LoVo (cell line): ENCODE results near the gene CORO2A.
"Not testable (repeated sequence)": the region's sequence is repeated elsewhere in the genome, so short reads cannot be mapped to it uniquely, and the experiment has no call there.

Experiments used
- DNase-seq: peaks from one replicate; pipeline ENCODE4 v3.0.0-alpha.2; 2016; ENCODE audit warnings: low spot score

Gene CORO2A

GRCh38 chr9:98081477-98082219 is 110.8 kb downstream of the CORO2A start:
- peak; percentile 26 for DNase-seq

GRCh38 chr9:98080780-98081179 is 111.7 kb downstream of the CORO2A start:
- DNase-seq, result no peak

GRCh38 chr9:98080326-98080725 is 112.1 kb downstream of the CORO2A start:
- DNase-seq, result no peak

GRCh38 chr9:98078895-98079294 is 113.5 kb downstream of the CORO2A start:
- DNase-seq, result no peak

- not testable (repeated sequence) for DNase-seq
Measured at GRCh38 chr9:98076514-98076890, 115.9 kb downstream of the CORO2A start.

GRCh38 chr9:98075332-98075805 is 117.1 kb downstream of the CORO2A start:
- no peak for DNase-seq

GRCh38 chr9:98074115-98074990 is 118.1 kb downstream of the CORO2A start:
- peak; percentile 64 for DNase-seq

- peak; percentile 22 for DNase-seq
Measured at GRCh38 chr9:98071737-98072136, 120.7 kb downstream of the CORO2A start.
